Amniotic stem cell (primary cell): Measurements from ENCODE around the gene NDUFS3.

ENCODE experiments used
- DNase-seq: peaks from one replicate; lab custom pipeline; 2025; lab: John Stamatoyannopoulos, UW

Gene NDUFS3

DNA sequence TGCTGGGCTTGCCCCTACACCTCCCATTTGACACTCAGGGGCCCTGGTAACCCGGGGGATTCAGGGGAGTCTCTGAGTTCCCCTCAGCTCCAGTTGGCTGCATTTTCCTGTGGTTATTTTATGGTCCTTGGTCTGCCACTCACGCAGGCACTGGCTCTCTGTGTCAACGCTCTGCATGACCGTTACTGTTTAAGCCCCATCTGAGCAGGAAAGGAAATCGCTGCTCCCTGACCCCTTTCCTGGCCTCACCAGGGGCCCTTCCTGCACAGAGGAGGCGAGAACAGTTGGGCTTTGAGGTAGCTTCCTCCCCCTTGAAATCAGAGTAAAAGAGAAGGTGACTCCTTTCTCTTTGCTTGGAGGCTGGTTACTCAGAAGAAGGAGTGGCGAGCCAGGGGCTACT is 12.9 kb downstream of the NDUFS3 start:
- DNase-seq: no peak

DNA sequence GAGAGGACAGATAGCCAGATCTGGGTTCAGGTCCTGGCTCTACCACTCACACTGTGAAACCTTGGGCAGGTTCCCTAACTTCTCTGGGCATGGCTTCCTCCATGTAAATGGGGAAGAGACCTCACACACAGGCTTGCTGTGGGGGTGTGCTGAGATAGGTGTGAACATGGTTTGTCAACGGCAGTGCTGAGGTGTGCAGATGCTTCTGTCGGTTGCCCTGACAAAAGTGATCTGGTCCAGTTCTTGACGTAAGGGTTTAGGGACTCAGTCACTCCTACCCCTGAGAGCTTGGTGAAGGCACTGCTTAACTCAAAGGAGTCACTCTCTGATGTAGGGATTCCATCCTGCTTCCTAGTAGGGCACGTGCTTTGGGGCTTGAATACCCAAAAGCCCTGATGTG is 13.4 kb downstream of the NDUFS3 start:
- DNase-seq: no peak

DNA sequence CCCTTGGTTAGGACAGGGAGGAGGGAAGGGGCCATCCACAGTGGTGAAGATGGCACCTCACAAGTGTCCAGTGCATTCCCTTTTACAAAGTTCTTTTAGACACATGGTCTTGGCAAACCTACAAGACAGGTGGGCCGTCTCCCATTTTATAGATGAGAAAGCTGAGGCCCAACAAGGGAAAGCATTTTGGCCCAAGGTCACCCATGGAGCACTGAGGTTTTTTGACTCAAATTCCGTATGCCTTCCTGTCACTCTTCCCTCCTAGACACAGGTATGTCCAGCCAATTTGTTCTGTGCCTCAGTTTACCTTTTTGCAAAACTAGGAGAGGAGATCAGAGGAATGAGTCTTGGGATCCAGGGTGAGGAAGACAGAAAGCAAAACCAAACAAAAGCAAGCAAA is 14.1 kb downstream of the NDUFS3 start:
- no peak for DNase-seq

DNA sequence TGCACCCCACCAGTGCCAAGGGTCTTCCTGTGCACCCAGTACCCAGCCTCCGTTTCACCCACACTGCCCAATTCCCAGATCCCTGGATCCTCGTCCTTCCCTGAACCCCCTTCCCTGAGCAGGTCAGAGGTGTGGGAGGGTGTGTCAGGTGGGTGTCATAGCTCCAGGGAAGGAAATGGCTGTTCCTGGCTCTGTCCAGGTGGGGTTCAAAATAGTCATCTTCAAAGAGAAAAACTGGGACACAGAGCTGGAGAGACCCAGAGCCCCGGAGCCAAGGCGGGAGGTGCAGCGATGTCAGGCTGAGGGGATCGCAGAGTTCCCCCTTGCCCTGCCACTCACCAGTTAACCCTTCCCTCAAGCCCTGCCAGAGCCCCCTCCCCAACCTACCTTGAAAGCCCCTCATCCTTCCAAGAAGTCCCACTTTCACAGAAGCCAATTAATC is 14.6 kb downstream of the NDUFS3 start:
- no peak for DNase-seq

DNA sequence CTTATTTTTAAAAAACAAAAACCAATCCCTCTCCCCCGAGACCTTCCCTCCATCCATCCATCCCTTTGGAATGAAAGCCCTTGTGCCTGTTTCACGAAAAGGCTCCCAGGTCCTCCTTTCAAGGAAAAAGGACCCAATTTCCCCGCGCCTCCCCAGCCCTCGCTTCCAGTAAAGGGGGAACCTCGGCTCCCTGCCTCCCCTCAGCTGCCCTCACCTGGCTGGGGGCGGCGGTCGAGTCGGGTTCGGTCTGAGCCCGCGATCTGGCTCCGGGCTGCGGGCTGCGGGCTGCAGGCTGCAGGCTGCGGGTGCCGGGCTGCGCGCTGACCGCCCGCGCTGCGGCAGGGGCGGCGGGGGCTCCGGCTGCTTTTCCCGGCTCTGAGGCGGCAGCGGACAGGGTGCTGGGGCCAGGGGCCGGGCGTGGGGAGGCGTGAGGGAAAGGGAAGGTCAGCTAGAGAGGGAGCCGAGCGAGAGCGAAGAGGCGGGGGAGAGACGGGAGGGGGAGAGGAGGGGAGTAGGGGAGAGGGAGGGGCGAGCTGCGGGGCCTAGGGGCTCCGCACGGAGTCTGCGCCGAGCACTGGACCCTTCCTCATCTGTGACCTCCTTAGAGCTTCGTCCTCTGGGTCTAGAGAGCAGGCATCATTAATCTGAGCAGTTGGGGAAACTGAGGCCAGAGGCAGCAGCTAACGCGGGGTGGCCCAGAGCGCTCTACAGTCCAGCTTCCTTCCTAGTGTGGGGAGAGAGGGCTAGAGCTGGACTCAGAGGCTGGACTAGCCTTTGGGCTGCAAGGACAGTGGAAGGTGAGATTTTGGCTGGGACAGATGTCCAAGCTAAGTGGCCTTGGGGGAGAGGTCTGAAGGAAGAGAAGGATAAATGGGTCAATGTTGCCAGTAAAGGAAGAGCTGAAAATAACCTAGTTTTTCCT is 15.3 kb downstream of the NDUFS3 start, which contains the start of gene C1QTNF4:
TSS of gene C1QTNF4 (minus strand) at position 478 of the 922 bp plus-strand sequence. CDS start 3,601 bp downstream, outside the sequence.
- no peak for DNase-seq

DNA sequence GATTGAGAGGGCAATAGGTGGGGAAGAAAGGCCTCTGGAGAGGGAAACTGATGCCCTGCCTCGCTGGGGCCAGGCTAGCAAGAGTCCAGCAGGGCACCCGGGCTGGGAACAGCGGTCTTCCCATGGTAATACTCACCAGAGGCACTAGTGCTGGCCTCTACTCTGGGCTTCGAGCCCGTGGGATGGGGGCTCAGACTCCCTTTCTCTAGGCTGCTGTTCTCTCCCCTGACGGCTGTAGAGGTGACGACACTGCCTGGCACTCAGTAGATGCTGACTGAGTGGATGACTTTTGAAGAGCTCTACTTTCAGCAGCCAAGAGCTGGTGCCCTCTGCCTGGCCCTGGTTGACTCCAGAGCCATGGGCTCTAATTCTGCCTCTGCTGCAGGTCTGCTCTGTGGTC is 16.2 kb downstream of the NDUFS3 start:
- DNase-seq: no peak

DNA sequence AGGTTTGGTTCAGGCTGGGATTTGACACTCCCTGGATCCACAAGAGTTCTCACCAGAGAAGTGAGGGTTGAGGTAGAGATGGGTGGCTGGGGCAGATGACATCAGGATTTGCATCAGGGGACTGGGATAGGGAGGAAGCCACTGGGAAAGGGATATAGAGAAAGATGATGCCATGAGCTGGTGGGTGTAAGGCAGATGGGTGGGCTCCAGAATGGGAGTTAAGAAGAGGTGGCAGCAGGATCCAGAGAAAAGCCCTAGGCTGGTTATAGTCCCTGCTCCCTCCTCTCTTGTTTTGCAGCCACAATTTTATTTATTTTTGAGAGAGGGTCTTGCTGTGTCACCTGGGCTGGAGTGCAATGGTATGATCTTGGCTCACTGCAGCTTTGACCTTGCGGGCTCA is 17.1 kb downstream of the NDUFS3 start:
- DNase-seq: no peak

DNA sequence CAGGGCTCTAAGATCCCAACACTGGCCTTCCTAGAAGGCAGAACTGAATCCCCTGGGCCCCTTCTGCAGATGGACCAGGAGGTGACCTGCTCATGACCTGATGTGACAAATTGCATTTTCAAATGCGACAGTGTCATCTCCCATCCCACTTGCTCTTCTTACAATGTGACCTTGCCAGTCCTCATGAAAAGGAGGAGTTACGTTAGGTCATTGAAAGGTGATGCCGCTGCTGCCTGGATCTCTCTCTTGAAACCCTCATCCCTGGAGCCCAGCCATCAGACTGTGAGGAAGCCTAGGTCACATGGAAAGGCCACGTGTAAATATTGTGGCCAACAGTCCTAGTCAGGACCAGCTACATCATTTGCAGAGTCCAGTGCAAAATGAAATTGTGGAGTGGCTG is 21.0 kb downstream of the NDUFS3 start:
- no peak for DNase-seq

DNA sequence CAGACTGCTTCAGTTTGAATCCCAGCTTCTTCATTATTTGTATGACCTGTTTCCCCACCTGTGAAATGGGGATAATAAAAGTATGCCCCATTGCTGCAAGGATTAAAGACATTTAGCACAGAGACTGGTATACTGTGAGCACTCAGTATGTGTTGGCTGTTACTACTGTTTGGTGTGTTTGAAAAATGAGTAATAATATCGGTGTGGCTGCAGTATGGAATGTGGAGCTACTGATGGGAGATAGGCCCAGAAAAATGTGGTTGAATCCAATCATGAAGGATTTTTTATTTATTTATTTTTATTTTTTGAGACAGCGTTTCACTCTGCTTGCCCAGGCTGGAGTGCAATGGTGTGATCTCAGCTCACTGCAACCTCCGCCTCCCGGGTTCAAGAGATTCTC is 24.4 kb downstream of the NDUFS3 start:
- no peak for DNase-seq

DNA sequence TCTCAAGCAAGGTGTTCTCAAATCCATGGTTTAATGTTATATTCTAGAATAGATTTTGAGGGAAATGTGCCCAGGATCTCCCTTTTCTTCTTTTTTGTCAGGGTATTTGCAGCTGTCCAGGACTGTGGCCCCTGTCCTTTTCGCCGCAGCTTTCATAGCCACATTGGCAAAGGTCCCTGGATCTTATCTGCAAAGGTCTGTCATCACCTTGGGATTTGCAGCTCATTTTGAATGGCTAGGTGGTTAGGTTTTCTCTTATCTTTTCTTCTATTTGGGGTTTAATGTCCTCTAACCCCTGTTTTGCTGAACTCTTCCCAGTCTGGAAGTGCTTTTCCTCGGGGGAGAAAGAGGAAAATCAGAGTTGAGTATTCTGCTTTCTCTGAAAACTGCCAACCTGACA is 27.0 kb downstream of the NDUFS3 start:
- no peak for DNase-seq

DNA sequence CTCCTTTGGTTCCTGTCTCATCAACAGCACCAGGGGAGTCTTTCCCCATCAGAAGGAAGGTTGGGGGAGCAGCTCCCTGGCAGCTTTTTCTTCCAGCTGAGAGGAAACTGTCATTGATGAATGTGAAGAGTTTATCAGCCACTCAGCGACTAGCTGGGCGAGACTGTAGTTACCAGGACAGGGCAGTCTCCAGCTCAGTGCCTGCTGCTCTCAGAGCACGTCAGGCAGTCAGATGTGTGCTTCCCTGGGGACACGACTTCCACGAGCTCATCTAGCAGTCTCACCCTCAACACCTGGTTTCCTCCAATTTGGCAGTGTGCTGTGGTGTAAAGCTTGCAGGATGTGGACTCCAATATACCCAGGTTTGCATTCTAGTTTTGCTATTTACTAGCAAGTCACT is 27.9 kb downstream of the NDUFS3 start:
- no peak for DNase-seq

DNA sequence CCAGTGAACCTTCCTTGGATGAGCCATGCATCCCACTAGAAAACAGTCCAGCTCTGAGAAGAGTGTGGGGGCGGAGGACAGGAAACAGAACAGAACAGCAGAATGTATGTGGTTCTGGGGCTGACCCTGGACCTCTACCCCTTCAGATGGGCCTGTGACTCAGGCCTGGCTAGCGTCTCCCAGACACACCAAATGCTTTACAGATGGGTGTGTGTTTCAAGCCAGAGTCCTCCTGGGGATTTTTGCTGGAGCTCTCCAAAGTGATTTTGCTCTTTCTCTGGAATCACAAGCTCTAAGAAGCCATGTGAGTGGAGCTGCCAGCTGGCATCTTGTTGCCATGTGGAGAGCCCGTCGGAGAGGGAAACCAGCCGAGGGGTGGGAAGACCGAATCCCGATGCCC is 28.5 kb downstream of the NDUFS3 start:
- peak; percentile 48 for DNase-seq

DNA sequence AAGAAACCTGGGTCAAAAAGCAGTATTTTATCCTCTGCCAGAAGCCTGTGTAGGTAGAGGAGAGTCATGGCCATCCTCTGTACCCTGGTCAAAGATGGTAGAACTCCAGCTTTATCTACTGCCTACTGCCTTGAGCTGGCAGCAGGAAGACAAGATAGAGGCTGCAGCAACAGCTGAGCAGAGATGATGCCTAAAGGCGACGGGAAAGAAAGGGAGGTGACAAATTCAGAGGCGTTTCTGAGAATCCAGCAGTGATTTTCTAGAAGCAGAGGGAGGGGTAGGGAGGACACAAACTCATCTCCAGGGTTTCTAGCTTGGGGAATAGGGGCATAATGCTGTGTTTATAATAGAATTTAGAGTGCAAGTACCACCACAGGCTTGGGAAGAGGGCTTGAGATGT is 30.8 kb downstream of the NDUFS3 start:
- DNase-seq: no peak

DNA sequence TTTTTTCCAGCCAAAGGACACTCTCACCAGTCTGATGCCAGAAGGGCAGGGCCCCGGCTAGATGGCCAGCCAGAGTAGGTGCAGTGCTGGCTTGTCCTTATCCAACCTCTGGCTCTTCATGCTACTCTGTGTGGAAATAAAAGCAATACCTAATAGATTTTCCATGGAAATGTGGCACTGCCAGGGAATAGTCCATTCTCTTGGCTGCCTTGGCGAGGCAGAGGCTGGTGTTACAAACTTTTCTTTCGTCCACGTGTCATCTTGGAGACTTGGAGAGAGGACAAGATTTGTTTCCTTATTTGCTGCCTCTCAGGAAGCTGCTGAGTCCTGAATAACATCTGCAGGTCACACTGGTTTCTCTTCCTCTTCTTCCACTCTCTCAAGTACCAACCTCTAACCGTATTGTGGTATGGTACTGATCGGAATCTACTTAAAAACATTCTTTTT is 32.5 kb downstream of the NDUFS3 start:
- no peak for DNase-seq

DNA sequence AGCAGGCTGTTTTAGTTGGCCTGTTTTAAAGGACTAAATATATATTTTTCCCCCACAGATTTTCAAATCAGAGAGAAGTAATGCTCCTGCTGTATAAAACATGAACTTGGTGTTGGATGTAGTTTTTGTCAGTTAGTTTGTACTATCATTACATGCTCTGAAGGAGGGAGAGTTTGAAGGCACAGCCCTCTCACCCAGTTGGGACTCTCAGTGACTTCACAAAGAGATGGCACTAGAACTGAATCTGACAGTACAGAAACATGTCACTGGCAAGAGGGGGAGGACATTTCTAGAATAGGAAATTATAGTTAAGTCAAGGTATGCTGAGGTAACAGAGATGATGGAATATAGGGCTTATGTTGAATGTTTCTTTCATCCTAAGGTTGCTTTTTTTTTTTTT is 36.4 kb downstream of the NDUFS3 start:
- no peak for DNase-seq

DNA sequence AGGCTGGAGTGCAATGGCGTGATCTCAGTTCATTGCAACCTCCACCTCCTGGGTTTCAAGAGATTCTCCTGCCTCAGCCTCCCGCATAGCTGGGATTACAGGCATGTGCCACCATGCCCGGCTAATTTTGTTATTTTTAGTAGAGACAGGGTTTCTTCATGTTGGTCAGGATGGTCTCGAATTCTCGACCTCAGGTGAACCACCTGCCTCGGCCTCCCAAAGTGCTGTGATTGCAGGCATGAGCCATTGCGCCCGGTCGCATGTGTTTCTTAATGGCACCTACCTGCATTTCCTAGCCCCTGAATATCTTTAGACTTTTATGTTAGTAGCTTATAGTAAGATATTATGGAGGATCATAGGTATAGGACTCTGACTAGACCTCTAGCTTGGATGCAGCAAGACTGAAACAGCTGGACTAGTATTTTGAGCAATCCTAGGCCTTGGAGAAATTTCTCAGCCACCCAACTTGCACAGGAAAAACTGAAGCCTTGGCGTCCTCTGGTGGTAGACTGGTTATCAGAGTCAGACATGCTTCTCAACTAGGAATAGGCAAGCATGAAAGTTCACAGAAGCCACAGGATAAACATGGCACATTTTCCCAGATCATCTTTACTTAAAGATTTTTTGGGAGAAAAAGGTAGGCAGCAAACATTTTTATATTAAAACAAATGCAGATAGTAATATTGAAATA is 38.0 kb downstream of the NDUFS3 start:
- DNase-seq: peak; percentile 67

DNA sequence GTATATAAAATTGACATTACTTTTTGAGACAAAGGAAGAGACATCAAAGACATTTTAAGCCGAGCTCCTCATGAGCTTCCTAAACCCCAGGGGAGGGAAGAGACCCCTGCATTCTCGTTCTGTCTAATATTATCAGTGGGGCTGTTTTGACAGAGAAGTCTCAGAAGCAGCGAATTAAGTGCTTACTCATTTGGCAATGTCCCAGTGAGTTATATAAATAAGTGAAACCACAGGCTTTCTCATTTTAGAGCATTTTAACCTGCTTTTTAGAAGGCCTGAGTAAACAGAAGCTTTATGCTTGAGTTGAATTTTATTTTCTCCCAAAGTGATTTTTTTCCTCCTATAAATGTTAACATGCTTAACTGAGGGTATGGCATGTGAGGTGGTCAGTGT is 38.5 kb downstream of the NDUFS3 start:
- peak; percentile 65 for DNase-seq

DNA sequence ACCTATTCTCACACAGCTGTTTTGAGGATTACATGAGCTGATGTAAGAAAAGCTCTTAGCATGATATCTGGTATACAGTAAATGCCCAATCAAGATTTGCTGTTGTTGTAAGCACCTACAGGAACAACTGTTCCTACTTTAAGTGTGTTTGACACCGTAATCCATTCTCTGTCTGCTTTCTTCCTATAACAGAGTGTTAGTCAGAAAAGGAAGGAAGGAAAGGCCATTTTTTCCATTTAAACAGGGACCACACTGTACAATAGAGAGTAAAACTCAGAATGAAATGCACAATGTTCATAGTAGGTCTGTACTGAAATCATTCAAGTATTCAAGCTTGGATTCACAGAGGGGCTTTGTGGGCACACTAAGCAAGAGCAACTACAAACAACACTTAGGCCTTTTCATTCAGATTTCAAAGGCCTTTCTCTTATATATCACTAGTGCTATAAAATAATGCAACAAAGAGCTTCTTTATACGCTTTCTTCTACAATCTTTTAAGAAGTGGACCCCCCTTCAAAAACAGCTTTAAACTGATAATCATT is 42.0 kb downstream of the NDUFS3 start:
- DNase-seq: no peak

DNA sequence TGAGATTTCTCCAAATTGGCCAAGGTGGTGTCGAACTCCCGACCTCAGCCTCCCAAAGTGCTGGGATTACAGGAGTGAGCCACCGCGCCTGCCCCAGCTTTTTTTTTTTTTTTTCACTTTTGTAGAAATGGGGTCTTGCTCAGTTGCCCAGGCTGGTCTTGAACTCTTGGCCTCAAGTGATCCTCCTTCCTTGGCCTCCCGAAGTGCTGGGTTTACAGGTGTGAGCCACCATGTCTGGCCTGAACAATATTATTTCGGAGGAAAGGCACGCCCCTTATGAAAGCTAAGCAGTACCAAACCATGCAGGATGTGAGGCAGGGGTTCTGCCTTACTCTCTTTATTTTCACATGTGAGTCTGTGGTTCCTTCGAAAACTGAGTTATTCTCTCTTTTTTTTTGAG is 47.4 kb downstream of the NDUFS3 start:
- no peak for DNase-seq

DNA sequence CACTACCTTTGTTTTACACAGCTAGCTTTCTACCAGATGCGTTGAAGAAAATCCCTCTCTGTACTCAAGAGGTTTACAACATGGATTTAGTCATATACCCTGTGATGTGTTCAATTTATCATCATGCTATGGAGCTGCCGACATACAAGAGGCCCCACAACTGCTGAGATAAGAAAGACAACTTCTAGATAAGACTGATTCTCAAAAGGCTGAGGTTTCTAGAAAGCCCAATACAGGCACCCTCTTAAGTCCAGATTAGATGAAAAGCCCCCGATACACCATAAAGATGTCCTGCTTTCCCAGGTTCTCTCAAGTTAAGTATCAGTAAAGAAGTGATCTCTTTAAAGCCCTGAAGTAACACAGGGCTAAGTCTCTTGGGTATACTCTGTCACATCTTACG is 49.2 kb downstream of the NDUFS3 start:
- no peak for DNase-seq

DNA sequence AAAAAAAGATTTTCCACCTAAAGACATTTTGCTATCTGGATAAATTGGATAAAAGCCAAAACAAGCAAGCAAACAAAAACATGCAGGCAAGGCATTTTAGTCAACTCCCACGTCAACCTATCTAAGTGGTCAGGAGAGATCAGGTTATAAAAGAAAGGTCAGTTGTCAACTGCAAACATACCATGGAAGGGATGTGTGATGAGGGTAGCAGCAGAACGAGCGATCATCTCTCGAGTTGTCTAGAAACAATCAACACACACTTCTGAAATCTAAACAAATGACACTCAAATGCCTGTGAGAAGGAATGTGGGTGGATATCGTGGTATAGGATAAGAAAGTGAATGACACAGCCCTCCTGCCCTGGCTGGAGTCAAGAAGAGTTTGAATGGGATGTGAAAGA is 52.6 kb downstream of the NDUFS3 start:
- no peak for DNase-seq
